Measurements from ENCODE around the gene SLC37A4.

DNA sequence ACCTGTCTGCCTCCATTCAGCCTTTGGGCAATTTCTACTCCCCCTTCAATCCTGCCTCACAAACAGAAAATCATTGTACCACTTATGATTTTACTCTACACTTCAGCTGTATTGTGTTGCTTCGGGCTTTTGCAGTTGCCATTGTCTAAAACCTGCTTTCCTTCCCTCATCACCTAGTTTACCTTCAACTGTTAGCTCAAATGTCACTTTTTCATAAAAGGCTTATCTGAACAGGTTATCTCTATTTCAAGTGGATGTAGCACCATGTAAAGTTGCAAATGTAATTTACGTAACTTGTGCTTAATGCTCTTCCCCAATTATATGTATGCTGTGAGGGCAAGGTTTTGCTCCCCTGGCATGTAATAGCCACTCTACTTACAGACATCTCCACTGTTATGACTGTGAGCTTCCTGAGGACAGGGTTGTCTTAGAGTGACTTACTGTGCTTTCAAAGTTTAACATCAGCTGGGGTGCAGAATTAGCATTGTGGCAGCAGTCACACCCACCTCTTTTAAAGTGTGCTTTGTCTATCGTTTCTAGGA is 18.0 kb downstream of the SLC37A4 start:
- TF ChIP-seq, protein P1, sequence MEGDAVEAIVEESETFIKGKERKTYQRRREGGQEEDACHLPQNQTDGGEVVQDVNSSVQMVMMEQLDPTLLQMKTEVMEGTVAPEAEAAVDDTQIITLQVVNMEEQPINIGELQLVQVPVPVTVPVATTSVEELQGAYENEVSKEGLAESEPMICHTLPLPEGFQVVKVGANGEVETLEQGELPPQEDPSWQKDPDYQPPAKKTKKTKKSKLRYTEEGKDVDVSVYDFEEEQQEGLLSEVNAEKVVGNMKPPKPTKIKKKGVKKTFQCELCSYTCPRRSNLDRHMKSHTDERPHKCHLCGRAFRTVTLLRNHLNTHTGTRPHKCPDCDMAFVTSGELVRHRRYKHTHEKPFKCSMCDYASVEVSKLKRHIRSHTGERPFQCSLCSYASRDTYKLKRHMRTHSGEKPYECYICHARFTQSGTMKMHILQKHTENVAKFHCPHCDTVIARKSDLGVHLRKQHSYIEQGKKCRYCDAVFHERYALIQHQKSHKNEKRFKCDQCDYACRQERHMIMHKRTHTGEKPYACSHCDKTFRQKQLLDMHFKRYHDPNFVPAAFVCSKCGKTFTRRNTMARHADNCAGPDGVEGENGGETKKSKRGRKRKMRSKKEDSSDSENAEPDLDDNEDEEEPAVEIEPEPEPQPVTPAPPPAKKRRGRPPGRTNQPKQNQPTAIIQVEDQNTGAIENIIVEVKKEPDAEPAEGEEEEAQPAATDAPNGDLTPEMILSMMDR (IDR thresholded peaks at IDR 0.05) = no peak
- no peak for TF ChIP-seq POLR2A (IDR thresholded peaks at IDR 0.05)

Measured in thyroid gland (tissue), 4 donors.